GM19397 (cell line): Measurements from ENCODE around the gene TIRAP.

Experiments used
- ATAC-seq: cut with Tn5 transposase; IDR thresholded peaks from one replicate; pipeline ENCODE4 v1.9.1; 2021; ENCODE audit warnings: mild to moderate bottlenecking, moderate library complexity; ENCODE audit not compliant: unreplicated experiment

TIRAP gene

GRCh38 chr11:126318574-126319373, 35.9 kb downstream of the TIRAP start:
- peak; percentile 81 for ATAC-seq

- ATAC-seq, result no peak
These were observed 36.5 kb downstream of the TIRAP start for GRCh38 chr11:126319374-126319740.

- ATAC-seq, result no peak
These were observed 40.1 kb downstream of the TIRAP start for GRCh38 chr11:126322996-126323395.

- no peak for ATAC-seq
These were observed 44.5 kb downstream of the TIRAP start for GRCh38 chr11:126327281-126328000.

- ATAC-seq, result no peak
These were observed 45.1 kb downstream of the TIRAP start for GRCh38 chr11:126328001-126328390.

- no peak for ATAC-seq
These were observed 45.6 kb downstream of the TIRAP start for GRCh38 chr11:126328444-126328843.

GRCh38 chr11:126328938-126329643, 46.2 kb downstream of the TIRAP start:
- ATAC-seq, result no peak

- ATAC-seq, result no peak
These were observed 46.8 kb downstream of the TIRAP start for GRCh38 chr11:126329644-126330211.

- ATAC-seq, result no peak
These were observed 48.4 kb downstream of the TIRAP start for GRCh38 chr11:126331286-126331685.

GRCh38 chr11:126332221-126332711, 49.4 kb downstream of the TIRAP start:
- ATAC-seq, result no peak

- no peak for ATAC-seq
These were observed 50.2 kb downstream of the TIRAP start for GRCh38 chr11:126333142-126333541.

GRCh38 chr11:126334659-126335462, 52.0 kb downstream of the TIRAP start:
- no peak for ATAC-seq

- ATAC-seq, result no peak
These were observed 52.5 kb downstream of the TIRAP start for GRCh38 chr11:126335463-126335760.

- ATAC-seq, result no peak
These were observed 53.2 kb downstream of the TIRAP start for GRCh38 chr11:126336138-126336541.

GRCh38 chr11:126336671-126337101, 53.8 kb downstream of the TIRAP start:
- ATAC-seq, result no peak

GRCh38 chr11:126337126-126337473, 54.2 kb downstream of the TIRAP start:
- ATAC-seq, result no peak

- ATAC-seq, result no peak
These were observed 54.8 kb downstream of the TIRAP start for GRCh38 chr11:126337474-126338241.

- no peak for ATAC-seq
These were observed 55.6 kb downstream of the TIRAP start for GRCh38 chr11:126338346-126339055.
